GM19025 (cell line): Measurements from ENCODE around the gene PHEX.

Source experiments
- ATAC-seq: cut with Tn5 transposase; IDR thresholded peaks from one replicate; pipeline ENCODE4 v1.9.1; 2021; ENCODE audit warnings: mild to moderate bottlenecking, low read depth, moderate library complexity; ENCODE audit not compliant: unreplicated experiment

The PHEX gene

DNA sequence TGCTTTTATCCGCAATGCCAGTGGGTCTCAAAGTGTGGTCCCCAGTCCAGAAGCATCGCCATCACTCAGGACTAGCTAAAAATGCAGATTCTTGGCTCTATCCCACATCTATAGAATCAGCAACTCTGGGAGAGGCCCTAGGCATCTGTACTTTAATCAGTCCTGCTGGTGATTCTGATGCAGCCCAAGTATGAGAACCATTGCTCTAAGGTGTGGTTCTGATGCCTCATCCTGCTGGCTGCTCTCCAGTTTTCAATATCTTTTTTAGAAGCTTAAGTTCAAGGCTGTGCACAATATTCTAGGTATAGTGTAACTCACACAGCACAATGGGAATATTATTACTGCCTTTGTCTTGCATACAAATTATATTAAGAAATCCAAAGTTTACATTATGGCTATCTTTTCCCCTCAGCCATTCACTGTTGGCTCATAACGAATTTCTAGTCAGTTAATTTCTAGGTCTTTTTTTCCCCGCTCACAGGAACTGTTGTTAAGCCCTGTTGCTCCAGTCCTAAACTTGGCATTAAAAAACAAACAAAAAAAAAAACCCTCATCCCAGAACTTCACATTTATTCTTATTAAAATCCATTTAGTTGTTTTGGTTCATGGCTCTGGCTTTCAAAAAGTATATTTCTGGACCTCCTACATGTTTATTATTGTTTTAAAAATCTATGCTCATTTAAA, 109.1 kb downstream of the PHEX start:
- ATAC-seq: no peak

DNA sequence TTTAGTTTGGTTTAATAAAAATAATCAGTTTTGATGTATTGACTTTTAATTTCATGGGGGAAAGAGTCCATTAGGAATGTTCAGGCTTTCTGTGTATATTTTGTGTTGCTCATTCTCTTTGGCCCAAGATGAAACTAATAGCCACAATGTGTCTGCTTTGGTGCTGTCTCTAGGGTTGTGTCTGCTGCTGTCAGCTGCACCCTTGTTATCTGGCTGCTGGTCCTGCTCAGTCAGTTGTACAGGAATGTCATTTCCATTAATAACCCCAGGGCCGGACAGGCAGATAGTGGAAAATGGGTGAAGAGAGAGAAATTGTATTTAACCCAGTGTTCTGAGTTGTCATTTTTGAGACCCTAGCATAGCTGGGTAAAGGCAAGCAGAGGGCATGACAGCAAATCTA, 115.1 kb downstream of the PHEX start:
- ATAC-seq: no peak

DNA sequence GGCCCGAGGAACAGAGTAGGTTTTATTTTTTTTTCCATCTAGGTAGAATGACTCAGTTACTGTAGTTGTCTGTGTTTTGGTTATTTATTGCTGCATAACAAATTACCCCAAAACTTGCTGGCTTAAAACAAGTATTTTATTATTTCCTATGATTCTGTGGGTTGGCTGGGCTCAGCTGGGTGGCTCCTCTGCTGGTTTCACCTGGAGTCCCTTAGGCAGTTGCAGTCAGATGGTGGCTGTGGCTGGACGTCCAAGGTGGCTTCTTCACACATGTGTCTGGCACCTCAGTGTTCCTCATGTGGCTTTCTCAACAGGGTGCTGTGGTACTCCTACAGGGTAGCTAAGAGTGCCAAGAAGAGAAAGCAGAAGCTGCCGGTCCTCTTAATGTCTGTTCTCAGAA, 115.8 kb downstream of the PHEX start:
- no peak for ATAC-seq

DNA sequence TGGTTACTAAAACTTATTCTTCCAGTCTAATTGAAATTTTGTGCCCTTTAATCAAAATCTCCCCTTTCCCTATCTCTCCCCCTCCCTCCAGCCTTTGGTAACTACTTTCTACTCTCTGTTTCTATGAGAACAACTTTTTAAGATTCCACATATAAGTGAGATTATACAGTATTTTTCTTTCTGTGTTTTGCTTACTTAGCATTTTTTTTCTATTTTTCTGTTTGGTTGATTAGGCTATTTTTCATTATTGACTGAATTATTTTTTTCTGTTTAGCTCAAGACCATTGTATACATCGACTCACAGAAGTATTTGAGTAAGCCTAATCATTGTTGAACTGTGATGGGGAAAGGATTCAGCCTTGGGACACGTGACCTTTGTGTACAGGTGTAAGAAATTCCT, 116.4 kb downstream of the PHEX start:
- no peak for ATAC-seq

DNA sequence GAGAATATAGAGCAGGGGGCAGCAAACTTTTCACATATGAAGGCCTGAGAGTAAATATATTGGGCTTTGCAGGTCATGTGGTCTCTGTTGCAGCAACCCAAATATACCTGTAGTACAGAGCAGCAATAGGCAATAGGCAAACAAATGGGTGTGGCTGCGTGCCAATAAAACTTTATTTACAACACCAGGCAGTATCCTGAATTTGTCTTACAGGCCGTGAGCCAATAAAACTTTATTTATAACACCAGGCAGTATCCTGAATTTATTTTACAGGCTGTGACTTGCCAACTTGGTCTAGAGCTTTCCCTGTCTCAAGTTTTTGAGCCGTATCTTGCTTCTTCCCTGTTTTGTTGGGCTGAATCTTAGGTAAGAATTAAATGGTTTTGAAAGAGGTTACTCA, 118.2 kb downstream of the PHEX start:
- no peak for ATAC-seq

DNA sequence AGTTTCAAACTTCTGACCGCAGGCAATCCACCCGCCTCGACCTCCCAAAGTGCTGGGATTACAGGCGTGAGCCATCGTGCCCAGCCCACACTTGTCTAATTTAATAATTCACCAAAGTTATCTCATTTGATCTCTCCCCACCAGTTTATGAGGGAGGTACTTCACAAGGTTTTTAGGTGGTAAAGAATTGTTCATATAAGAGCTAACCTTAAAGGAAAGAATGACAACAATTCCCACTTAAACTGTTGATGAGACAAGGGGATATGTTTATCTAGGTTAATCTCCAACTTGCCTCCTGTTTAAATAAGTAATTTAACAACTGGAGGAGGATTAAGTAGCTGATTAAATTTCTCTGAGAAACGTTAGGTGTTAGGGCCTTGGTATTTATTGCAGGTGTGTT, 123.0 kb downstream of the PHEX start:
- ATAC-seq: no peak

DNA sequence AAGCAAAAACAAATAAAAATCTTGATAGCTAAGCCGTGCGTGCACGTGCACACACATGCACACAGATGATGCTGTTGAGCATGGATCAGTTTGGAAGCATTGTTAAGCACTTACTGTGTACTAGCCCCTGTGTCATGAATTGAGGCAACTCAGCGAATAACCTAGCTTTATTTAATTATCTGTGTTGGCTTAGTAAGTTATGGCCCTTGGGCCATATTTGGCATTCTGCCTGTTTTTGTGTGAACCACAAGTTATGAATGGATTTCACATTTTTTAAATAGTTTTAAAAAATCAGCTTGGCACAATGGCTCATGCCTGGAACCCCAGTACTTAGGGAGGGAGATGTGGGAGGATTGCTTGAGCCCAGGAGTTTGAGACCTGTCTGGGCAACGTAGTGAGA, 126.9 kb downstream of the PHEX start:
- no peak for ATAC-seq

DNA sequence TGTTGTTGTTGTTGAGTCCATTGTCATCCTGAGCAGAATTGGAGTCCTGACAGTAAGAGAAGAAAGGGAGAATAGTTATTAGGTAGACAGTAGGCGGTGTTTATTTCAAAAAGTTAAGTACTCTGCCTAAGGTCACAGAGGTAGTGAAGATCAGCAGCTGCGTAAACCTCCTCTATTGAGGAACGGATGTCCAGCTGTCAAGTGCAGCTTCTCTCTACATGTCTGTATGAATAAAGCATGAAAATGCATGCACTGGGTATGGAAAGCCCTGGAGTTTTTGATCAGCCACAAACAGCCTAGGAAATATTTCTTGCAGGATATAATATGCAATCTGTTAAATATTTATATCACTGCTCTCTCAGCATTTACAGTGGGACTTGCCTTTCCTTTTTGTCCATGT, 131.2 kb downstream of the PHEX start:
- ATAC-seq: no peak

DNA sequence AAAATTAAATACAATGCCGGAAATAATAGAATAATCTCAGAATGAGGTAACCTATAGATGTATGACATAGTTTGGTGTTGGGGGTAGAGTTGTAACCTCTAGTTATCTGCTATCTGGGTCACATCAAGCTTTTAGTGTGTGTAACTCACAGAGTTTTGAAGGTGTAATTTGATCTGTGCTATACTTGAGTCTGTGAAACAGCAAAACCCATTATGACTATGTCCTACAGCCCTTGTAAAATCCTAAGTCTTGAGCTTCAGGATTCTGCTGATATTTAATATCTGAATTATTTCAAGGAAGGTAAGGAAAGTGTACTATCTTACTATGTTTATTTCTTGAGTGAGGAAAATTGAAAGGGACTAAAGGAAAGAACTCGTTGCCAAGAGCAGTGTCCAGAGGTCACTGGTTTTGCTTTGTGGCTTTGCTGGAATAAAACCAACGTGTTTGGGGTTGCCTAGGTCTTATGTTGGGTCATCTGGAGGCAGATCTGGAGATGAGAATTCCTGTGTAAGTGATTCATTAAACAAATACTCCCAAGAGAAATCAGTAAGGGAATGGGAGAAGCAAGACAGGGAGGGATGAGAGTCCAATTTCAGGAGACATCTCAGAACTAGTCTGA, 132.8 kb downstream of the PHEX start:
- ATAC-seq: no peak

DNA sequence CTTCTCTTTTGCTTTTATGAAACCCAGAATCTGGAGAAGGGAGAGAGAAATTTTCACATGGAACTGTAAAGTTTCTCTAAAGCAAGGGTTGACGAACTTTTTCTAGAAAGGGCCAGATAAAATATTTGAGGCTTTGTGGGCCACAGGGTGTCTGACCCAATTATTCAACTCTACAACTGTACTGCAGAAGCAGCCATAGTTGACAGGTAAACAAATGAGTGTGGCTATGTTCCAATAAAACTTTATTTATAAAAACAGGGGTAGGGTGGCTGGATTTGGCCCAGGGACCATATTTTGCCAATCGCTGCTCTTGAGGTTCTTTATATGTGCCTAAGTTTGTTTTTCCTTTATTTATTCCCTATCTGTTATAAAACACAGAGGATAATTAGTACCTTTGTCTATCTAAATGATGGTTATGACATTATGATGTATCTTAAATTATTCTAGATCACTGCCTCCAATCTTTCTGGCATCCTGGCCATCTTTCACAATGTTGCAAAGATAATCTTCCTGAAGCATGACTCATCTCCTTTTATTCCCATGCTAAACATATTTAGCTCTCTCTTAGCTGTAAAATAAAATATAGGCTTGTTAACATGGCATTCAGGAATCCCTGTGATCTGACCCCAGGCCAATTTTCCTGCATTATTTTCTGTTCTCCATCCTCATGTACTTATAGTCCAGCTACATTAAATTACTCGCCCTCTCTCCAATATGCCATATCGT, 133.8 kb downstream of the PHEX start:
- ATAC-seq: no peak

DNA sequence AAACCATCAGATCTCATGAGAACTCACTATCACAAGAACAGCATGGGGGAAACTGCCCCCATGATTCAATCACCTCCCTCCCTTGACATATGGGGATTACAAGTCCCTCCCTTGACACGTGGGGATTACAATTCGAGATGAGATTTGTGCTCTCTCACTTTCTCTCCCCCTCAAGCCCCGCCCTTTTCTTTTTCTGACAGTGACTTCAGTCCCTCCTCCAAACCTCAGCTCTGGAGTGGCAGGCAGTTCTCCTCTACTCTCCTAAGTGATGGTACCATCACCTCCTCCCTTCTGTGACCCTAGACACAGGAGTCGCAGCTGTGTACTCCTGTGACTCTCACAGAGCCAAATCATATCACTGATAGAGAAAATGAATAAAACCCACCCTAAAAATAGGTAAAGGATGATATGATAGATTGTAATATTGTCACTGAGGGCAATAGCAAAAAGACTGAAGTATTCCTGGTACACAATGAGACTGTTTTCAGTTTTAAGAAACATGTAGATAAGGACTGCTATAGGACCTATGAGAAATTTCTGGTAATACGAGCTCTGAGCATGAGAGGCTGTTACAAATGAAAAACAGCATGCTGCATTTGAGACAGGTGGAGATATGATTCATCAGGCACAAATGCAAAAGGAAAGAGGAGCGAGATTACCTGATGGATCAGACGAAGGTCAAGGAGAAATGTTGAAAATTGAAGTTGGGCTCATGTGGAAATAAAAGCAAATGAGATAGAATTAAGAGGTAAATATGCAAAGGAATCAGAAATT, 139.3 kb downstream of the PHEX start:
- ATAC-seq: no peak

DNA sequence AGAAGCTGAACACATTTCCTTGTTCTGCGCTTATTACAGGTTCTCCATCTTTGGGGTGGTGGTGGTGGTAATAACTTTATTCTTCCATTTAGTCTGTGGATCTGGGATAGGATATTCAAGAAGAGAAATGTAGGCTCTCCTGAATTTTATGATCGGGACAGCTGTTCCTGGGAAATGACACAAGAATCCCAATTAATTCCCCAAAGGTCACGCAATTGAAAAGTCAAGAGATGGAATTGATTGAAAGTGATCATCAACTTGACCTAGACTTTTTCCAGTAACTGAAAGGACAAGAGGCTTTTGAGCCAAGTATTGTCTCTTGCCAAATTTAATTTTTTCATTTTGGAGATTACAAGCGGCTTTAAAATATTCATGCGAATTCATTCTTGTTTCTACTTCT, 141.8 kb downstream of the PHEX start:
- no peak for ATAC-seq

DNA sequence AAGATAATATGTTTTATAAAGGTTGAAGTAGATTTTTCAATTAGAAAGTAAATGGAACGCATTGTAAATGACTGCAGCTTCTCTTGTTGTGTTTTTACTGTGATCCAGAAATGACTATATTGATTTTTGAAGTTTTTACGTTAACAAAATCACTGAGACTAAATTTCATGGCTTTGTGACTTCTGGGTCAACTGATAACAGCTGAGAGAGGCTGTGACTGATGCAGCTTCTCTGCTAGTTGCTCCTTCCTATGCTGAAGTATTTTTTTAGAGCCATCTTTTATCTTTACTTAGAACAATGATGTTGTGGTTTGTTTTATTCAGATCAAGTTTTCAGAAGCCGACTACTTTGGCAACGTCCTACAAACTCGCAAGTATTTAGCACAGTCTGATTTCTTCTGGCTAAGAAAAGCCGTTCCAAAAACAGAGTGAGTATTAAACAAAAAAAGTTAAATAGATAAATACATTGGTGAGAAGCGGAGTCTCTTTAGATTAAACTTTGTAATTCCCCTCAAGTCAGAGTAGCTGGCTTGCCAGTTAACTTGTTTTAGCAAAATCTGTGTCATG, 145.9 kb downstream of the PHEX start:
- no peak for ATAC-seq

DNA sequence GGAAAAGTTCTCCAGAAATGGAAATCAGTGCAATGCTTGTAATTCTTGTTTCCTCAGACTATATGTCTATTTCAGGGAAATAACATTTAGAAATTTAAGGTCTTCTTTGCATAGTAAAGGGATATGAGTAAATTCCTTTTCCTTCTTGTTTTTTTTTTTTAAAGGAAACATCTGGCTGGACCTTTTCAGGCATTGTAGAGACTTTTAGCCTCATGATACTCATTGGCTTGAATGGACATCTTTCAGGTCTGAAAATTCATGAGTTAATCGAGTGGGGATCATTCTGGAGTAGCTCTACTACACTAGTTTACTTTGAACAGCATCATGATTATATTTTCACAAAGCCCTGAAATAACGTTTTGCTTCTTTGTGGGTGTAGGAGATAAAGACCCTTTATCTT, 152.0 kb downstream of the PHEX start:
- no peak for ATAC-seq

DNA sequence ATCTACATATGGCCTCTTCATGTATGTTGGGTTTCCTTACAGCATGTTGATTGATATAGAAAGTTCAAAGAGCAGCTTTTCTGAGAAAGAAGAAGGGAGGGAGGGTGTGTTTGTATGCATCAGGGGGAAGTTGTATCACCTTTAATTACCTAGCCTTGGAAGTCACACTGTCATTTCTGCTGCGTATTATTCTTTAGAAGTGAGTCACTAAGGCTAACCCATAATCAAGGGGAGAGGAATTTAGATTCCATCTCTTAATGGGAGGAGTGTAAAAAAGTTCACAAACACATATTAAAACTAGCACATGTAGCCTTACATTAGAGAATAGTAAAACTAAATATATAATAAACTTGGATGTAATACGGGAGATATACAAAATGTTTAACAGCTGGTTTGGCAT, 154.0 kb downstream of the PHEX start:
- ATAC-seq: no peak

DNA sequence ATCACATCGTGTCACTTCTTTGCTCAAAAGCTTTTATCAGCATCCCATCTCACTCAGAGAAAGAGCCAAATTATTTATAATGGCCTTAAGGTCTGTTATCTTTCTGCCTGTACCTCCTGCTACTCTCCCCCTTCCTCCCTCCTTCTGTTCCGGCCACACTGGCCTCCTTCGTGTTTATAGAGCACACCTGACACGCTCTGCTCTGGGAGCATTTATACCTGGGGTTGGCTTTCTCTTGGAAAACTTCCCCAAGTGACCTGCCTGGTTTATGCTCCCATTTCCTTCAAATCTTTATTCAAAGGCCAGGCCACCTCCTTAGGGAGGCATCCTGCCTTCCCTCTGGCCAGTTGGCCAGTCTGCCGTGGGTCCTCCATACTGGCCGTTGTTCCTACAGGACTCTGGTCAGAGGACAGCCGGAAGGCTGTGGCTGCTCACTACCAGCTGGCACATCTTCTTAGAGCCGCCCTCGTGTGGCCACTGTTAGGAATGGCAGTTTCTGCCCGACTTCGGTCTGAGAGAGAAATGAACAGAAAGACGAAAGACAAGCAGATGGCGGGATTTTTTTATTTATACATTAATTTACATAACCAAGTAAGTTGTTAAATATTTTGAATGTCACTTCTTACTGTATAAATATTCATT, 160.4 kb downstream of the PHEX start:
- ATAC-seq: no peak

DNA sequence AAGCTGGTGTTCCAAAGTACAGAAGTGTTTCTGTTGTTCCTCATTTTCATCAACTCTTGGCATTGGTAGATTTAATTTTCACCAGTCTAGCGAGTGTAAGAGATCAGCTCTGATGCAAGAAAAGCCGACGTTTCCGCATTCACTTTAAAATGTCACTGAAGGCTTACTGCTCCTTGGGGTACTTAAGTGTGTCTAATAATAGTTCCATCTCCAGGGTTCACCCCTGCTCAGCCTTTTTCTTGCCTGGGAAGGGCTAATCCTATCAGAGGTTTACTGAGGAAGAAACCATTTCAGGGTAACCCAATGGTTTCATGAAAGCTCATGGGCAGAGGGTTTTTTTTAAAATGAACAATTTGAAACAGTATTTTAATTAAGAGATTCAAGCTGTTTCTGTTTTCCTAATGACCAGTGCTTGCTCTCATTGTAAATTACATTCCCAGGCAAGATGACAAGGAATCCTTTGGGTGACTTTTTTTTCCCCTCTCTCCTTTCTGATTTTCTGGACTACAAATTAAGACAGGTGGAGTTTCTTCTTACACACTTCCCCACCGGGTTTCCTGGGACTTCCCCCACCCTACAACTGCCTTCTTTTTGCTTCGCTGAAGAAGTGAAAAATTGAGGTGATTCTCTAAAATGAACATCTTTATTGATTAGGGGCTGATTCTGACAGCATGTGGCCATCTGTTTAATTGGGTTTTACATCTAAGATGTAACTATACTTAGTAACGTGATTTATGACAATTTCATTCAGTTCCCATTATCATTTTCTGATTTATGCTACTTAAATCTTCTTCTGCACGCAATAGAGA, 161.9 kb downstream of the PHEX start:
- ATAC-seq: no peak

DNA sequence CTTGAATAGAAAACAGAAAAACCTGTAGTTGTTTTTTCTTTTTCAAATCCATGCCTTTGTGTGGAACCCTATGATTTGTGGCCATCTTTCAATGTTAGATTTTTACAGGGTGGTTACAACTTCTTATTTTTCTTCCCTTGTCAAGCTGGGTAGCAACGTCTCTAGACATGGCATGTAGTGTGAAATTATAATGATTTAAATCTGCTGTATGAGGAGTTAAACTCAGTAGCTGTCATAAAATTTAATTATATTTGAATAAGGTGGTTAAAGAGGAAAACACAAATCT, 162.5 kb downstream of the PHEX start:
- no peak for ATAC-seq

DNA sequence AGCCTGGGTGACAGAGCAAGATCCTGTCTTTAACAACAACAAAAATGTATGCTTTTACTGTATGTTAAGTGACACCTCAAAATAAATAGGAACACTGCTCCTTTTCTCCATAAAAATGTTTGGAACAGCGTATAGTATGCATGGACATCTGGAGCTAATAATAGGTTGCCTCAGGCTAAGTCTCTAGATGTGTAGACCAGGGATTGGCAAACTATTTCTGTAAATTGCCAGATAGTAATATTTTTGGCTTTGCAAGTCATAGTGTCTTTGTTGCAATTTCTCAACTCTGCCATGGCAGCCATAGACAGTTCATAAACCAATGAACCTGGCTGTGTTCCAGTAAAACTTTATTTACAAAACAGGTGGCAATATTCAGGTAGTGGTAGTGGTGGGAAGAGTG, 164.0 kb downstream of the PHEX start:
- no peak for ATAC-seq

DNA sequence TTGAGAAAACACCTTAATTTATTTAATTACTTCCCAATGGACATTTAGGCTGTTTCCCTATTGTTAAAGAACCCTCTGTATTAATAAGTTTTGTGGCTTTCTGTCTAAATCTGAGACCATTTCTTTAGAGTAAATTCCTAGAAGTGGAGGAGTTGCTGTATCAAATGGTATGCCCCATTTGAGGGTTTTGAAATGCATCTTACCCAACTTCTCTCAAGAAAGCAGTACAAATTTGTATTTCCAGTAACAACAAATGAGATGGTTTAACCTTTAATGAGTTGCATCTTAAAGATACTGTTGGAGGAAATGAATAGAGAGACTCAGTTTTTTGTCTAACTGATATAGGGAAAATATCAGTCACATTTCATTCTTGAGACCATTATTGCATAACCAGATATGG, 170.1 kb downstream of the PHEX start:
- ATAC-seq: no peak
